Lower leg skin (tissue), 4 donors: ENCODE measurements around the gene CCDC169. TPM values are rescaled to one million over a fixed set of nuclear protein-coding genes. Genes with fewer than 3 reads are reported as not detected.

ENCODE experiments used
- DNase-seq, 2 donors: peaks; one replicate each; pipeline ENCODE4 v3.0.0-alpha.2; 2019; ENCODE audit warnings: low spot score in 2 of 2
- H3K4me3 ChIP-seq: fragments of 200-600 bp; sonication (generic); 2 replicates; pipeline ENCODE4 v1.5.1; 2017; ENCODE audit warnings: mild to moderate bottlenecking, low read depth; ENCODE audit not compliant: poor library complexity, severe bottlenecking
- CTCF ChIP-seq, 3 donors: fragments of 450-650 bp; IDR thresholded peaks; one replicate each; pipeline ENCODE4 v1.5.1; 2016; ENCODE audit warnings: antibody characterized with exemption in 3 of 3, mild to moderate bottlenecking in 3 of 3, moderate library complexity in 2 of 3
- POLR2A ChIP-seq, 2 donors: fragments of 450-650 bp; IDR thresholded peaks; one replicate each; pipeline ENCODE4 v1.6.1; 2016 to 2017; ENCODE audit warnings: antibody characterized with exemption in 2 of 2, mild to moderate bottlenecking in 1 of 2, moderate library complexity in 1 of 2
- WGBS, 2 donors: methylation state at CpG; one replicate each; pipeline ENCODE4 v1.1.5; 2018; 5-methylcytosine and 5-hydroxymethylcytosine counted together
- intact Hi-C: fragments of 100-400 bp; cut with DNase I; formaldehyde crosslinking; loops from one replicate; pipeline ENCODE4 v1.15.0; 2023; ENCODE audit warnings: low total_unique reads
- total RNA-seq, 4 donors: library from RNA; depleted of rRNA; stranded (reverse); fragments of >200 nt; gene quantifications; one replicate each; pipeline ENCODE4 v1.1.0, GENCODE V29; 2016

Gene CCDC169
- total RNA-seq, 4 donors from 2014 or later = 0.47 to 0.49 TPM; not detected in 2

GRCh38 chr13:36259361-36260137 is 38.1 kb downstream of the CCDC169 start:
- no peak for DNase-seq
- intact Hi-C loops = no loop called here
- WGBS, 2 donors = 84 to 90% methylated on average over 8 of the region's 8 CpGs
- TF ChIP-seq CTCF (IDR thresholded peaks at IDR 0.05) (no peak), POLR2A (IDR thresholded peaks at IDR 0.05) (no peak)
- H3K4me3 ChIP-seq = no peak overlapping the region

DNA sequence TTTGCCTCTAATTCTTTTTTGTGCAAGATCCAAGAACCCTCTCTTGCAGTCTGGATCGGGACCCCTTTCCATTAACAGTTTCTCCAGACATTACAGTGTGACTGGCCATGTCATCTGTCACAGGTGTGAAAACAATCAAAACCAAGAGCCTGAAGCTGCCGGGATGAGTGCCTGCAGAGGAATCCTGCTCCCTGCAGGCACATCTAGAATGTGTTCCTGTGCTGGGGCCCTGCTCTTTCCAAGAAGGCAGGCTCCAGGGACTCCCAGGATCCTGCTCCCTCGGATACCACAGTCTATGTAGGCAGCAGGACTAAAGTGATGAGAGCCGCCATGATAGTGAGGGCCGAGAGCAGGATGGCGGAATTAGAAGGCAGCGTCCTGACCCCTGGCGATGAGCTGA is 38.8 kb downstream of the CCDC169 start:
- TF ChIP-seq CTCF (IDR thresholded peaks at IDR 0.05) (no peak), POLR2A (IDR thresholded peaks at IDR 0.05) (no peak)
- intact Hi-C loops = no loop called here
- WGBS, 2 donors = 88 to 90% methylated on average over 8 of the region's 8 CpGs

GRCh38 chr13:36251526-36251925 is 46.1 kb downstream of the CCDC169 start:
- TF ChIP-seq CTCF (IDR thresholded peaks at IDR 0.05) (no peak), POLR2A (IDR thresholded peaks at IDR 0.05) (no peak)
- intact Hi-C loops = no loop called here
- DNase-seq = no peak
- no peak overlapping the region for H3K4me3 ChIP-seq

More for the DNA sequence above, 38.8 kb downstream of the CCDC169 start:
- no peak for DNase-seq
- H3K4me3 ChIP-seq = no peak overlapping the region

DNA sequence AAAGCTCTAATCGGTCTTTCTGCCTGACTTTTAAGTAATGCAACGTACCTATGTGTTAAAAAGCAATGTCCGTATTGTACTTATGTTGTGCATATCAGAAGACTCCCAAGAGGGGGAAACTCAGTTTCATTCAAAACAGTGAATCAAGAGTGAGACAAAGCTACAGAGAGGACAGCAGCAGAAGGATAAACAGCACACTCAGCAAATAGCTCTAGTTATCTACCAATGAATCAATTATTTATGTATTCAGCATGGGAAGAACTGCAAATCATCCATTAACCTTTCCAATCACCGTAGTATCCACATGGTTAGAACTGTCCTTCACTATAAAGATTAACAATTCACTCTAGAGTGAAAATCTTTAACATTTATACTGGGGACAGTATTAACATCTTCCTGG is 46.6 kb downstream of the CCDC169 start:
- intact Hi-C loops = no loop called here
- DNase-seq = no peak
- no peak for TF ChIP-seq CTCF (IDR thresholded peaks at IDR 0.05)
- TF ChIP-seq POLR2A (IDR thresholded peaks at IDR 0.05) = no peak
- no peak overlapping the region for H3K4me3 ChIP-seq
- 88 to 93% methylated on average over 4 of the region's 4 CpGs for WGBS, 2 donors

DNA sequence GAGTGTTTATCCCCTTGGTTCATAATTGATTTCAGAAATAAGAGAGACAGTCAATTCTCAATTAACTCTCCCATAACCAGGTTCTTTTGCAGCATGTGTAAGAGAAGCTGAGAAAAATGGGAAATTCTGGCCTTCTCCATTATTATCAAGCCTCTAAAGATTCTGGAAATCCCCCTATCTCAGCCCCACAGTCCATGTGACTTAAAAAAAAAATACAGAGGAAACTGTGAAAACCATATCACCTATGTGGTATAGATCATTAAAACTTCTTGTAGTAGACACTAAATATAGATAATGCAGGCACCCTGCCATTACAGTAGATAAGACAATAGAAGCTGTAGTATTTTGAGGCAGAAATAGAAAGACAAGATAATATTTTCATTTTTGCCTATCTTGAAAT is 48.9 kb downstream of the CCDC169 start:
- TF ChIP-seq POLR2A (IDR thresholded peaks at IDR 0.05) = no peak
- no peak for TF ChIP-seq CTCF (IDR thresholded peaks at IDR 0.05)
- intact Hi-C loops = no loop called here
- no peak for DNase-seq
- no peak overlapping the region for H3K4me3 ChIP-seq

GRCh38 chr13:36244990-36245389 is 52.6 kb downstream of the CCDC169 start:
- TF ChIP-seq POLR2A (IDR thresholded peaks at IDR 0.05) (no peak), CTCF (IDR thresholded peaks at IDR 0.05) (no peak)
- H3K4me3 ChIP-seq = no peak overlapping the region
- 83 to 86% methylated on average over 1 of the region's 1 CpG for WGBS, 2 donors
- DNase-seq = no peak
- intact Hi-C loops = no loop called here
